ENCODE measurements around the gene OR2AP1.

GRCh38 chr12:55607821-55608594 lies 35.7 kb downstream of the OR2AP1 start:
- no peak for TF ChIP-seq NFATC4 (CRISPR knock-in tag; IDR thresholded peaks at IDR 0.05)
- no peak for TF ChIP-seq CTCF (IDR thresholded peaks at IDR 0.05)
- TF ChIP-seq MAX (CRISPR knock-in tag; IDR thresholded peaks at IDR 0.05), result no peak
- TF ChIP-seq ZNF416 (CRISPR knock-in tag; IDR thresholded peaks at IDR 0.05), result no peak

Data from WTC11 (cell line).